Ovary (tissue), 9 donors: Measurements from ENCODE around the gene PTPRG. TPM values are rescaled to one million over a fixed set of nuclear protein-coding genes. Genes with fewer than 3 reads are reported as not detected.

ENCODE experiments used
- DNase-seq, 5 donors: peaks; one replicate each; pipeline ENCODE4 v3.0.0-alpha.2; 2019 to 2020
- H3K27ac ChIP-seq, 2 donors: fragments of 200-600 bp; one replicate each; pipeline versions ENCODE4 v1.5.1 to v1.8.0; 2019 to 2022
- H3K27me3 ChIP-seq: fragments of 200-600 bp; one replicate; pipeline ENCODE4 v1.8.0; 2022
- H3K36me3 ChIP-seq: fragments of 200-600 bp; sonication (generic); one replicate; pipeline ENCODE4 v1.5.1; 2019
- H3K4me1 ChIP-seq: one replicate; pipeline ENCODE4 v1.8.1; 2013; ENCODE audit warnings: mild to moderate bottlenecking, moderate library complexity; ENCODE audit not compliant: insufficient read depth
- H3K4me3 ChIP-seq: fragments of 200-600 bp; sonication (generic); one replicate; pipeline ENCODE4 v1.5.1; 2017
- H3K9me3 ChIP-seq, 2 donors: fragments of 200-600 bp in 1 of 2; sonication (generic) in 1 of 2; one replicate each; pipeline versions ENCODE4 v1.5.1 to v1.8.1; 2013 to 2019; ENCODE audit warnings: mild to moderate bottlenecking in 1 of 2, moderate library complexity in 1 of 2
- CTCF ChIP-seq, 3 donors: fragments of 450-650 bp in 2 of 3; fragments of 200-600 bp in 1 of 3; IDR thresholded peaks; one replicate each; pipeline versions ENCODE4 v1.5.1 to v1.8.0; 2016 to 2022; ENCODE audit warnings: antibody characterized with exemption in 3 of 3, mild to moderate bottlenecking in 1 of 3
- EP300 ChIP-seq: sonication (generic); formaldehyde crosslinking; IDR thresholded peaks from one replicate; pipeline ENCODE4 v1.6.1; 2017; ENCODE audit warnings: antibody characterized with exemption
- POLR2A ChIP-seq: fragments of 450-650 bp; IDR thresholded peaks from one replicate; pipeline ENCODE4 v1.6.1; 2017; ENCODE audit warnings: antibody characterized with exemption, mild to moderate bottlenecking, moderate library complexity
- WGBS, 3 donors: extraction: QIAGEN DNeasy Blood & Tissue Kit in 1 of 3; methylation state at CpG; one replicate each; pipeline versions ENCODE4 v1.1.5 to v1.1.7; 2013 to 2017; 5-methylcytosine and 5-hydroxymethylcytosine counted together
- intact Hi-C, 4 donors: fragments of 100-400 bp; cut with DNase I; formaldehyde crosslinking; loops; one replicate each; pipeline versions ENCODE4 v1.11.0 to v1.15.1; 2022 to 2023
- polyA plus RNA-seq, 2 donors: library from polyadenylated mRNA; stranded (reverse); fragments of 200-250 nt in 1 of 2; fragments of 350-450 nt in 1 of 2; fragmentation: Illumina TruSeq in 1 of 2; extraction: RNeasy Lipid Tissue Mini Kit (QIAGEN cat#74804) in 1 of 2; gene quantifications; one replicate each; pipeline ENCODE4 v1.2.3, GENCODE V29; 2013 to 2014
- total RNA-seq, 7 donors: library from RNA; depleted of rRNA in 2 of 7; stranded (reverse); fragments of >200 nt in 2 of 7; fragmentation: NEBNext Ultra II Directional in 3 of 7; extraction: Animal tissue kit (Norgen Biotek cat#: 25700) in 3 of 7; gene quantifications; one replicate each; pipeline versions ENCODE4 v1.1.0 to v1.2.4, GENCODE V29; 2016 to 2023
- donor health status: DM: no; HTN: no; CAD: no; lungs with moderate emphysema.
- donor health status: DM: no; HTN: no; CAD: no.
- donor health status: Bipolar disorder and iron deficiency.
- donor health status: DM: yes; HTN: yes; CAD: no.
- donor health status: DM: no; HTN: no; CAD: no.
- donor health status: DM: yes; HTN: yes; CAD: no.

The PTPRG gene
- total and polyA plus RNA-seq, 9 donors, result 18.2 to 87.9 (median 47.7) TPM

GRCh38 chr3:62052331-62052730, 491.0 kb downstream of the PTPRG start:
- Histone ChIP-seq H3K9me3 (no peaks in the 10 kb centered on the region), H3K36me3 (no peaks in the 10 kb centered on the region), H3K27me3 (no peaks in the 10 kb centered on the region), H3K4me3 (no peak overlapping the region), H3K27ac (no peak overlapping the region), H3K4me1 (no peaks in the 10 kb centered on the region)
- 97 to 100% (median 99%) methylated on average over 2 of the region's 2 CpGs for WGBS, 3 donors
- no peak for DNase-seq
- intact Hi-C loops, result no loop called here
- no peak for TF ChIP-seq EP300
- TF ChIP-seq POLR2A, result no peak
- no peak for TF ChIP-seq CTCF (IDR thresholded peaks at IDR 0.05)

- WGBS, 3 donors, result 87 to 90% (median 87%) methylated on average over 5 of the region's 5 CpGs
These were observed 495.3 kb downstream of the PTPRG start for GRCh38 chr3:62056658-62057057.

DNA sequence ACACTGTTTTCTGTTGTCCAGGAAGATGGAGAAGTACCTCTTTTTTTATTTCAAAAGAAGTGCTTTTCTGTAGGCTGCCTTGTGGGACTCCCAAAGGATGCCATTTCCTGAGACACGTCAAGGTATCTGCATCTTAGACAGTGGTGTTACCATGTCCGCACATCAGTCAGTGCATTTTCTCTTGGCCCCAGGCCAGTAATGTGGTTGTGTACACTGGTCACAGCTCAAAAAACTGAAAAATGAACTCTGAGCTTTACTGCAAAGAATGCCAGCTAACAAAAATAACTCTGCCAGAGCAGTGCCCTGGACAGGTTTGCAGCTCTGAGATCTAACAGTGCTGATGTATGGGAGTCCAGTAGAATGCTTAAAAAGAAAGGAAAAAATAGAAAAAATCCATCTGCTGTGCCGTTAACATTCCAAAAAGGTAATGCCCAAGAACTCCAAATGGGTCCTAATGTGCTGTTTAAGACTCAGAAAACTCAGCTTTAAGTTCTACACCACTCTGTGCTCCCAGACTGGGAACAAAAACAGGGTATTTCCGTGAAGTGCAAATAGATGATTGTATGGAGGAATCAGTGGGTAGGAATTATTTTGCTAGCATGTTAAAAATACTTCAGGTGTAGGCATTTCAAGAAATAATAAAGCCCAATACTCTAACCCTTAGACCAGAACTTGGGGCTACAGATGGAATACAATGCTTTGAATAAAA, 496.1 kb downstream of the PTPRG start:
- Histone ChIP-seq H3K27me3 (no peaks in the 10 kb centered on the region), H3K4me3 (no peak overlapping the region), H3K9me3 (no peaks in the 10 kb centered on the region), H3K4me1 (no peaks in the 10 kb centered on the region), H3K27ac (no peak overlapping the region), H3K36me3 (no peaks in the 10 kb centered on the region)
- intact Hi-C loops, result no loop called here
- 83 to 94% (median 90%) methylated on average over 4 of the region's 4 CpGs for WGBS, 3 donors
- no peak for DNase-seq
- TF ChIP-seq CTCF (IDR thresholded peaks at IDR 0.05) (no peak), EP300 (no peak), POLR2A (no peak)

More at GRCh38 chr3:62056658-62057057, 495.3 kb downstream of the PTPRG start:
- no peaks in the 10 kb centered on the region for H3K9me3 ChIP-seq
- H3K4me3 ChIP-seq, result no peak overlapping the region
- H3K27me3 ChIP-seq, result no peaks in the 10 kb centered on the region
- DNase-seq, result no peak
- TF ChIP-seq CTCF (IDR thresholded peaks at IDR 0.05), result no peak
- TF ChIP-seq POLR2A, result no peak
- no peak for TF ChIP-seq EP300
- no peaks in the 10 kb centered on the region for H3K4me1 ChIP-seq
- H3K27ac ChIP-seq, result no peak overlapping the region
- intact Hi-C loops, result no loop called here
- H3K36me3 ChIP-seq, result no peaks in the 10 kb centered on the region

DNA sequence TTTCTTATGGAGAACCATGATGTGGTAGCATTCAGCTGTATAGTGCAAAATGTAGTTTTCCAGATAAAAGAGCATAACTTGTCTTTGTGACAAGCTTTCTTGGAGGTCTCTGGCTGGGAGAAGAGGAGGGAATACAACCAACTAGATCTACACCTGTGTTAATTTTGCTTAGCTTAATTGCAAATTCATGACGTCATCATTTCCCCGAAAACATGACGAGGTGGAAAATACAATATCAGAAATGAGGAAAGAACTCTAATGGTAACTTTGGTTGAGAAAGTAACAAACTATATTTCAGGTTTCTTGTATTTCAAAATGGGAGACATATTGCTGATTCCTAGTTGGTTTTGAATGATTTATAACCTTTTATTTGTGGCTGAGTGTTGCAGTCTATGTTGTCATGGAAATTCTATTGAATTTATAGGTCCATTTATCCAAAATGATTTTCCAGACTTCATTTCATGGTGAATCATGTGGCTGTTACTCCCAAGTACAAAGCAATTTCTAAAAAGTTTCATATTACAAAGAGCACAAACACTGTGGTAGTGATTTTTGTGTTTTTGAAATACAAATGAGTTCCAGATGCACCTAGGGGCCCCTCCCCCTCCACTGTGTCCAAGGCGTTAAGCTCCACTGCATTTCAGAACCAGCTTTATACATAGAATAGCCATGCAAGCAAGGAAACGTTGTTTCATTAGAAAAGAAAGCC, 504.8 kb downstream of the PTPRG start:
- Histone ChIP-seq H3K27me3 (no peaks in the 10 kb centered on the region), H3K4me3 (no peak overlapping the region), H3K4me1 (peaks cover 6% of the 10 kb centered on the region), H3K36me3 (no peaks in the 10 kb centered on the region), H3K9me3 (no peaks in the 10 kb centered on the region), H3K27ac (no peak overlapping the region)
- WGBS, 3 donors, result 78 to 84% (median 81%) methylated on average over 5 of the region's 5 CpGs
- no peak for DNase-seq
- TF ChIP-seq CTCF (IDR thresholded peaks at IDR 0.05), result no peak
- intact Hi-C loops, result no loop called here
